ENCODE measurements around the gene ANAPC1. TPM values are rescaled to one million over a fixed set of nuclear protein-coding genes. Genes with fewer than 3 reads are reported as not detected.
A peak's percentile ranks its signal among the peaks of the same experiment; 100 is the strongest.

Gene ANAPC1
- total and polyA plus RNA-seq, 9 of the 15 experiments (the other 6 are each of a cell fraction or from before 2014, with no cell fraction given): 14.0 to 126 (median 78.2) TPM

DNA sequence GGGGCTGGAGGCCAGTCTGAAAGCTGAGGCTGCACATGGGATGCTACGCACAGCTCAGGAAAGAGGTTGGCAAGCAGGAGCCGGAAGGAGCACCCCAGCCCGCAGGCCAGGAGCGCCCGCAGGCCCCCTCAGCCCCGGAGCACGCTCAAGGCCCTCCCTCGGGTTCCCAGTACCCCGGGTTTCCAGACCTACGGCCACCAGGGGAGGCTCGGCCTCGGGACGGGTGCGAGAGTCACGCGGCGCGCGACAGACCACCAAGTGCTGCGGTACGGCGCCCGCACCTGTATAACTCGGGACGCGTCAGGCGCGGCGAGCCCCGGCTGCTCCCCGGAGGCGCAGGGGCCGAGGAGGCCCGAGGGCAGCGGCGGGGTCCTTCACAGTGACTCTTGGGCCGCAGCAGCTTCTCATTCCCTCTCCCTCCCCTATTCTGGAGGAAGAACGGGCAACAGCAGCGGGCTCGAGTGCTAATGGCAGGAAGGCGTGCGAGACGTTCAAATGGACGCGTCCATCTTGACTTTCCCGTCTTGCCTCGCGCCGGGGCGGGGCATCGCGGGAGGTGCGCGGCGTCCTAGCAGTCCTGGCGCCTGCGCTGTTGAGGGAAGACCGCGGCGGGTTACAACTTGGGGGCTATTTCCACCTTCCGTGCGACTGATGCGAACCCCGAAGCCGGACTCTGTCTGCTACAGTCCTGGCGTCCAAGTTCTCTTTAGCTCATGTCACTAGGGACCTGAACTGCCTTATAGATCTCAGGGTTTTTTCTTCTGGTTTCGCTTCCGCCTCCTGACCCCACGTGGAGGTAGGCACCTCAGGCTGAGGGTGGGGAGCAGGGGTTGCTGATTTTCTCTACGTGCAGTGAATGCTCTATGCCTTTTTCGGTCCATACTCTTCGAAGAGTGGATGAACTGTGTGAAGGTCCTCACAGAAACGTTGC lies at the start of gene ANAPC1 (continued):
- TF ChIP-seq, protein P1, sequence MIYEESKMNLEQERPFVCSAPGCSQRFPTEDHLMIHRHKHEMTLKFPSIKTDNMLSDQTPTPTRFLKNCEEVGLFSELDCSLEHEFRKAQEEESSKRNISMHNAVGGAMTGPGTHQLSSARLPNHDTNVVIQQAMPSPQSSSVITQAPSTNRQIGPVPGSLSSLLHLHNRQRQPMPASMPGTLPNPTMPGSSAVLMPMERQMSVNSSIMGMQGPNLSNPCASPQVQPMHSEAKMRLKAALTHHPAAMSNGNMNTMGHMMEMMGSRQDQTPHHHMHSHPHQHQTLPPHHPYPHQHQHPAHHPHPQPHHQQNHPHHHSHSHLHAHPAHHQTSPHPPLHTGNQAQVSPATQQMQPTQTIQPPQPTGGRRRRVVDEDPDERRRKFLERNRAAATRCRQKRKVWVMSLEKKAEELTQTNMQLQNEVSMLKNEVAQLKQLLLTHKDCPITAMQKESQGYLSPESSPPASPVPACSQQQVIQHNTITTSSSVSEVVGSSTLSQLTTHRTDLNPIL (CRISPR knock-in tag; IDR thresholded peaks at IDR 0.05): no peak
- TF ChIP-seq ZBTB5 (IDR thresholded peaks at IDR 0.05) (no peak), KLF6 (CRISPR knock-in tag; IDR thresholded peaks at IDR 0.05; ENCODE audit: borderline replicate concordance) (no peak), THRA (IDR thresholded peaks at IDR 0.05) (no peak), KDM4B (IDR thresholded peaks at IDR 0.05; ENCODE audit: borderline replicate concordance in 2 of 2, low read depth in 1 of 2) (peak in 1 of 2 experiments; percentile 58; a peak in 1 of 4 replicates), MGA (IDR thresholded peaks at IDR 0.05) (peak; percentile 81), PYGO2 (tag; IDR thresholded peaks at IDR 0.05) (no peak), L3MBTL2 (IDR thresholded peaks at IDR 0.05) (peak; percentile 78), SETDB1 (IDR thresholded peaks at IDR 0.05; ENCODE audit: low read length) (no peak)

Measured in K562 (cell line).